Heart left ventricle (tissue), 16 donors: ENCODE data around the gene TAB3. TPM values are rescaled to one million over a fixed set of nuclear protein-coding genes. Genes with fewer than 3 reads are reported as not detected.

Experiments used
- ATAC-seq, 4 donors: fragments of 200-7000 bp; cut with Tn5 transposase; one replicate each; pipeline ENCODE4 v1.9.1; 2020 to 2022; ENCODE audit warnings: moderate library complexity in 4 of 4, mild to moderate bottlenecking in 3 of 4, moderate number of reproducible peaks in 1 of 4
- DNase-seq, 5 donors: peaks; one replicate each; pipeline ENCODE4 v3.0.0-alpha.2; 2020
- H3K27ac ChIP-seq, 12 donors: fragments of 200-600 bp; sonication (generic) in 4 of 12; one replicate each; pipeline versions ENCODE4 v1.5.0 to v1.8.0; 2016 to 2022; ENCODE audit warnings: mild to moderate bottlenecking in 2 of 12
- H3K27me3 ChIP-seq, 9 donors: fragments of 200-600 bp; sonication (generic) in 2 of 9; one replicate each; pipeline versions ENCODE4 v1.5.1 to v1.8.0; 2016 to 2022; ENCODE audit warnings: mild to moderate bottlenecking in 3 of 9
- H3K36me3 ChIP-seq, 9 donors: fragments of 200-600 bp; sonication (generic) in 2 of 9; one replicate each; pipeline versions ENCODE4 v1.5.0 to v1.8.0; 2018 to 2022; ENCODE audit warnings: mild to moderate bottlenecking in 2 of 9
- H3K4me1 ChIP-seq, 12 donors: fragments of 200-600 bp; sonication (generic) in 4 of 12; one replicate each; pipeline versions ENCODE4 v1.5.0 to v1.8.0; 2016 to 2022; ENCODE audit warnings: mild to moderate bottlenecking in 3 of 12
- H3K4me3 ChIP-seq, 12 donors: fragments of 200-600 bp; sonication (generic) in 4 of 12; one replicate each; pipeline versions ENCODE4 v1.5.0 to v1.8.0; 2017 to 2022; ENCODE audit warnings: mild to moderate bottlenecking in 9 of 12, moderate library complexity in 4 of 12
- H3K9me3 ChIP-seq, 12 donors: fragments of 200-600 bp; sonication (generic) in 4 of 12; one replicate each; pipeline versions ENCODE4 v1.5.0 to v1.8.0; 2016 to 2022; ENCODE audit warnings: mild to moderate bottlenecking in 1 of 12
- CTCF ChIP-seq, 12 donors: fragments of 200-600 bp; sonication (generic) in 4 of 12; IDR thresholded peaks; one replicate each; pipeline versions ENCODE4 v1.5.0 to v1.8.0; 2018 to 2022; ENCODE audit warnings: antibody characterized with exemption in 12 of 12, mild to moderate bottlenecking in 5 of 12
- POLR2A ChIP-seq, 2 donors: fragments of 450-650 bp; IDR thresholded peaks; one replicate each; pipeline ENCODE4 v1.6.1; 2017; ENCODE audit warnings: antibody characterized with exemption in 2 of 2, mild to moderate bottlenecking in 2 of 2, moderate library complexity in 2 of 2
- WGBS, 4 donors: extraction: QIAGEN DNeasy Blood & Tissue Kit in 2 of 4; methylation state at CpG; one replicate each; pipeline versions ENCODE4 v1.1.5 to v1.1.7; 2013 to 2018; 5-methylcytosine and 5-hydroxymethylcytosine counted together
- intact Hi-C, 10 donors: fragments of 100-400 bp; cut with DNase I; formaldehyde crosslinking; loops; one replicate each; pipeline versions ENCODE4 v1.11.1 to v1.14.2; 2022
- polyA plus RNA-seq, 2 donors: library from polyadenylated mRNA; stranded (reverse); fragments of 200-250 nt; gene quantifications; one replicate each; pipeline ENCODE4 v1.2.3, GENCODE V29; 2013
- total RNA-seq, 9 donors: library from RNA; depleted of rRNA in 2 of 9; stranded (reverse); fragments of >200 nt in 2 of 9; fragmentation: NEBNext Ultra II Directional in 3 of 9; extraction: Animal tissue kit (Norgen Biotek cat#: 25700) in 3 of 9; gene quantifications; one replicate each; pipeline versions ENCODE4 v1.1.0 to v1.2.4, GENCODE V29; 2016 to 2023
- donor health status: ischemic (EF 13 %, LVEDD 7.1; RV severe dilation, severe dysfunction).
- donor health status: healthy with polysubstance abuse.
- donor health status: DM: no; HTN: yes; CAD: no.
- donor health status: DM: no; HTN: no; CAD: no.
- donor health status: ischemic (EF 25% LVEDD 6.9; RV normal size, moderate dysfunction).
- donor health status: ischemic (EF 25% LVEDD 5.7; RV mildly dilated, moderate dysfunction).
- donor health status: healthy.
- donor health status: DM: yes; HTN: yes; CAD: no.
- donor health status: ischemic (EF 35%, LVEDD 5.7; RV mildly dilated, moderate dysfunction).
- donor health status: nonischemic (EF 11% LVEDD 7.7; RV severe dilation, severe dysfunction).
- donor health status: DM: yes; HTN: yes; CAD: no.
- donor health status: PGD.
- donor health status: ischemic (EF 29% LVEDD 5.4; RV normal size, mild dysfunction).
- donor health status: nonischemic (EF 23%, LVEDD 6.1; RV moderate dilation, normal function).

The TAB3 gene
- total and polyA plus RNA-seq, 11 donors, result 3.8 to 27.8 (median 14.9) TPM

GRCh38 chrX:30830326-30830943 is 58.6 kb downstream of the TAB3 start:
- TF ChIP-seq CTCF (IDR thresholded peaks at IDR 0.05) (no peak), POLR2A (IDR thresholded peaks at IDR 0.05) (no peak)
- Histone ChIP-seq H3K27me3 (no peaks in the 10 kb centered on the region), H3K9me3 (no peaks in the 10 kb centered on the region), H3K4me3 (no peak overlapping the region), H3K27ac (no peak overlapping the region), H3K4me1 (no peaks in the 10 kb centered on the region), H3K36me3 (peaks cover 0 to 44% (median 7%) of the 10 kb centered on the region in 9 donors)
- WGBS, 4 donors, result 81 to 93% (median 89%) methylated on average over 3 of the region's 3 CpGs
- no peak for ATAC-seq
- no peak for DNase-seq
- intact Hi-C loops, result no loop called here

DNA sequence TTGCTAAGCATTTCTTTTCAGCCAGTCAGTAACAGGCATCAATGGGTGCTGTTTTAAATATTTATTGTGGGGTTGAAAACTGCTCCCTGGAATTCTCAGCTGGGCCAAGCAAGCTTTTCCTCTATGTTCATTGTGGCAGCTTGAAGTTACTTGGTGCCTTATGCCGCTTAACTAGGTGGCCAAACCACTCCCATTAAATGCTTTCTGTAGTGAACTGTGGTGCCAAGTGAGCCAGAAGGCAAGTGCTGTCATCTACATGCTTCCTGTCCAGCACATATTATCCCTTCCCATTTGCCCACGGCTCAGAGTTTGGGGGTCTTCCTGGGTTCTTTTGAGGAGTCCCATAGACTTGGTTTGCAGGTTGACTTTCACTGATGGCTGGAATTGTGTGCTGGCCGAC is 64.8 kb downstream of the TAB3 start:
- WGBS, 4 donors, result 51 to 76% (median 58%) methylated on average over 3 of the region's 3 CpGs
- Histone ChIP-seq H3K4me3 (no peak overlapping the region), H3K27ac (no peak overlapping the region), H3K4me1 (no peaks in the 10 kb centered on the region), H3K27me3 (no peaks in the 10 kb centered on the region), H3K9me3 (no peaks in the 10 kb centered on the region), H3K36me3 (no peaks in the 10 kb centered on the region)
- no peak for ATAC-seq
- no peak for DNase-seq
- intact Hi-C loops, result no loop called here
- TF ChIP-seq CTCF (IDR thresholded peaks at IDR 0.05), result no peak
- no peak for TF ChIP-seq POLR2A (IDR thresholded peaks at IDR 0.05)

DNA sequence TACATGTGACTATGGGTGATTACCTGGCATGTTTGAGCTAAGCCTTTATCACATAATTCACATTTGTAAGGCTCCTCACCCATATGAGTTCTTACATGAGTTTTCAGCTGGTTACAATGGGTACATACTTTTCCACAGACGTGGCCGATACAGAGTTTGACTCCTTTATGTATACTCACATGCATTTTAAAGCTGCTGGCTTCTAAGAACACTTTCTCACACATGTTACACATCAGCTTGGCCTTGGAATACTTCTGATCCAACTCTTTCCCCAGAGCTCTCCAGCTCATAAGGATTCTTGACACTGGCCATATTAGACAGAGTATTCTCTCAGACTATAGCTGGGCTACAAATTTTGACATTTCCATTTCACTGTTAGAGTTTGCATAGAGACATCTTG is 66.3 kb downstream of the TAB3 start:
- intact Hi-C loops, result no loop called here
- no peaks in the 10 kb centered on the region for H3K9me3 ChIP-seq
- no peak overlapping the region for H3K27ac ChIP-seq
- ATAC-seq, result no peak
- 74 to 83% (median 77%) methylated on average over 2 of the region's 2 CpGs for WGBS, 4 donors
- no peaks in the 10 kb centered on the region for H3K36me3 ChIP-seq
- H3K27me3 ChIP-seq, result no peaks in the 10 kb centered on the region
- H3K4me1 ChIP-seq, result no peaks in the 10 kb centered on the region
- DNase-seq, result no peak
- TF ChIP-seq CTCF (IDR thresholded peaks at IDR 0.05), result no peak
- TF ChIP-seq POLR2A (IDR thresholded peaks at IDR 0.05), result no peak
- H3K4me3 ChIP-seq, result no peak overlapping the region

- DNase-seq (no peak), ATAC-seq (no peak)
- 50 to 68% (median 57%) methylated on average over 3 of the region's 3 CpGs for WGBS, 4 donors
- Histone ChIP-seq H3K27ac (no peak overlapping the region), H3K4me3 (no peak overlapping the region), H3K27me3 (no peaks in the 10 kb centered on the region), H3K4me1 (no peaks in the 10 kb centered on the region), H3K36me3 (no peaks in the 10 kb centered on the region), H3K9me3 (no peaks in the 10 kb centered on the region)
- intact Hi-C loops, result no loop called here
- TF ChIP-seq POLR2A (IDR thresholded peaks at IDR 0.05) (no peak), CTCF (IDR thresholded peaks at IDR 0.05) (no peak)
Observed at GRCh38 chrX:30822068-30822681, 66.9 kb downstream of the TAB3 start.
